Caco-2 (cell line): ENCODE data around the gene RIMS3. TPM values are rescaled to one million over a fixed set of nuclear protein-coding genes. Genes with fewer than 3 reads are reported as not detected.

Experiments used
- BruUV-seq: library from RNA; stranded (reverse); fragments of 400-500 nt; replicated peaks from 2 replicates; lab custom pipeline; 2021; lab: Mats Ljungman, UMichigan
- CTCF ChIA-PET: fragments of 300-600 bp; sonication (Branson Sonifier 250); formaldehyde crosslinking; loops from one replicate; lab custom pipeline; 2022; ENCODE audit warnings: antibody characterized with exemption; lab: Charles Lee
- POLR2A ChIA-PET: fragments of 300-600 bp; sonication (Branson Sonifier 250); formaldehyde crosslinking; loops from one replicate; lab custom pipeline; 2022; ENCODE audit warnings: antibody characterized with exemption; lab: Charles Lee
- DNase-seq, 2 experiments: peaks; one replicate each; pipeline versions ENCODE4 v3.0.0 to v3.0.0-alpha.2; 2020 to 2022
- H3K27me3 ChIP-seq: replicated peaks from 2 replicates; pipeline ENCODE4 v1.6.0; 2011; ENCODE audit warnings: low read length; ENCODE audit not compliant: control insufficient read depth, insufficient read depth
- H3K36me3 ChIP-seq: 2 replicates; pipeline ENCODE4 v1.5.1; 2011; ENCODE audit warnings: low read length; ENCODE audit not compliant: control insufficient read depth, insufficient read depth
- H3K4me1 ChIP-seq: fragments of 250-450 bp; sonication (Bioruptor Pico); 2 replicates; pipeline ENCODE4 v1.5.1; 2020; ENCODE audit warnings: mild to moderate bottlenecking
- H3K4me3 ChIP-seq: 2 replicates; pipeline ENCODE4 v1.5.1; 2011; ENCODE audit warnings: low read depth, mild to moderate bottlenecking, control low read depth, low read length
- H3K9me3 ChIP-seq: fragments of 250-450 bp; sonication (Bioruptor Pico); 2 replicates; pipeline ENCODE4 v1.5.1; 2020; ENCODE audit warnings: mild to moderate bottlenecking, moderate library complexity
- H3K27ac Mint-ChIP-seq: one replicate; pipeline ENCODE4 v1.8.0; 2022; ENCODE audit warnings: mixed read lengths; ENCODE audit not compliant: unreplicated experiment
- H3K27me3 Mint-ChIP-seq: one replicate; pipeline ENCODE4 v1.8.0; 2022; ENCODE audit warnings: mixed read lengths; ENCODE audit not compliant: insufficient read depth, unreplicated experiment
- H3K36me3 Mint-ChIP-seq: one replicate; pipeline ENCODE4 v1.8.0; 2022; ENCODE audit warnings: mild to moderate bottlenecking, mixed read lengths; ENCODE audit not compliant: insufficient read depth, unreplicated experiment
- H3K4me1 Mint-ChIP-seq: one replicate; pipeline ENCODE4 v1.8.0; 2022; ENCODE audit warnings: low read depth, mixed read lengths; ENCODE audit not compliant: unreplicated experiment
- H3K4me3 Mint-ChIP-seq: one replicate; pipeline ENCODE4 v1.8.0; 2022; ENCODE audit warnings: mild to moderate bottlenecking, moderate library complexity, mixed read lengths; ENCODE audit not compliant: unreplicated experiment
- H3K9me3 Mint-ChIP-seq: one replicate; pipeline ENCODE4 v1.8.0; 2022; ENCODE audit warnings: mixed read lengths; ENCODE audit not compliant: unreplicated experiment
- CTCF ChIP-seq, 2 experiments: fragments of 200-600 bp in 1 of 2; IDR thresholded peaks; 1 replicate in 1 of 2; 2 replicates in 1 of 2; pipeline versions ENCODE4 v1.5.1 to v1.8.0; 2011 to 2022; ENCODE audit warnings: antibody characterized with exemption in 1 of 2, control low read depth in 1 of 2, inconsistent platforms in 1 of 2, low read depth in 1 of 2, low read length in 1 of 2, mild to moderate bottlenecking in 1 of 2, moderate library complexity in 1 of 2; ENCODE audit not compliant: insufficient read depth in 1 of 2, severe bottlenecking in 1 of 2, unreplicated experiment in 1 of 2
- intact Hi-C: fragments of 100-400 bp; cut with micrococcal nuclease; formaldehyde crosslinking; loops from one replicate; pipeline ENCODE4 v1.10.0; 2022; ENCODE audit not compliant: unreplicated experiment
- total RNA-seq: library from RNA; stranded (reverse); gene quantifications from 2 replicates; pipeline ENCODE4 v1.2.3, GENCODE V29; 2022

Gene RIMS3
- total RNA-seq, 1 experiment from 2014 or later, result 3.1 TPM

GRCh38 chr1:40653851-40654537, 11.5 kb downstream of the RIMS3 start:
- H3K27me3 Mint-ChIP-seq, result no peaks in the 10 kb centered on the region
- Histone ChIP-seq H3K4me1 (no peaks in the 10 kb centered on the region), H3K4me3 (no peak overlapping the region), H3K27me3 (no peaks in the 10 kb centered on the region), H3K9me3 (no peaks in the 10 kb centered on the region), H3K36me3 (no peaks in the 10 kb centered on the region)
- intact Hi-C loops, result no loop called here
- no peak overlapping the region for H3K4me3 Mint-ChIP-seq
- no peaks in the 10 kb centered on the region for H3K36me3 Mint-ChIP-seq
- no TSS peak for BruUV-seq
- ChIA-PET CTCF (no interaction called here), POLR2A (no interaction called here)
- no peaks in the 10 kb centered on the region for H3K4me1 Mint-ChIP-seq
- peak in 1 of 2 experiments; percentile 20 for DNase-seq
- H3K27ac Mint-ChIP-seq, result no peak overlapping the region
- no peak for TF ChIP-seq CTCF (IDR thresholded peaks at IDR 0.05; ENCODE audit: insufficient read depth in 1 of 2, low read depth in 1 of 2, low read length in 1 of 2, severe bottlenecking in 1 of 2, unreplicated experiment in 1 of 2)
- H3K9me3 Mint-ChIP-seq, result no peaks in the 10 kb centered on the region

- intact Hi-C loops, result no loop called here
- no TSS peak for BruUV-seq
- POLR2A ChIA-PET, result no interaction called here
- Histone ChIP-seq H3K4me3 (no peak overlapping the region), H3K36me3 (no peaks in the 10 kb centered on the region), H3K9me3 (no peaks in the 10 kb centered on the region), H3K27me3 (no peaks in the 10 kb centered on the region), H3K4me1 (no peaks in the 10 kb centered on the region)
- TF ChIP-seq CTCF (IDR thresholded peaks at IDR 0.05; ENCODE audit: insufficient read depth in 1 of 2, low read depth in 1 of 2, low read length in 1 of 2, severe bottlenecking in 1 of 2, unreplicated experiment in 1 of 2), result no peak
- Mint-ChIP-seq H3K4me1 (no peaks in the 10 kb centered on the region), H3K27me3 (no peaks in the 10 kb centered on the region), H3K27ac (no peak overlapping the region), H3K4me3 (no peak overlapping the region), H3K36me3 (no peaks in the 10 kb centered on the region), H3K9me3 (no peaks in the 10 kb centered on the region)
- CTCF ChIA-PET, result interaction anchor here (0.6 kb wide), 1 partner anchor 19 kb away, joined by 4 read pairs; no protein-coding TSS in a partner anchor
- no peak for DNase-seq
Measured at GRCh38 chr1:40652979-40653378, 12.5 kb downstream of the RIMS3 start.

- no peak for TF ChIP-seq CTCF (IDR thresholded peaks at IDR 0.05; ENCODE audit: insufficient read depth in 1 of 2, low read depth in 1 of 2, low read length in 1 of 2, severe bottlenecking in 1 of 2, unreplicated experiment in 1 of 2)
- ChIA-PET CTCF (no interaction called here), POLR2A (no interaction called here)
- Mint-ChIP-seq H3K27ac (no peak overlapping the region), H3K9me3 (no peaks in the 10 kb centered on the region), H3K4me3 (no peak overlapping the region), H3K4me1 (no peaks in the 10 kb centered on the region), H3K27me3 (no peaks in the 10 kb centered on the region), H3K36me3 (no peaks in the 10 kb centered on the region)
- intact Hi-C loops, result no loop called here
- no peak for DNase-seq
- H3K9me3 ChIP-seq, result no peaks in the 10 kb centered on the region
- no peaks in the 10 kb centered on the region for H3K36me3 ChIP-seq
- H3K4me1 ChIP-seq, result no peaks in the 10 kb centered on the region
- no peaks in the 10 kb centered on the region for H3K27me3 ChIP-seq
- BruUV-seq, result no TSS peak
- H3K4me3 ChIP-seq, result no peak overlapping the region
Measured at GRCh38 chr1:40652468-40652867, 13.0 kb downstream of the RIMS3 start.
